ENCODE measurements around the gene RFTN1. TPM values are rescaled to one million over a fixed set of nuclear protein-coding genes. Genes with fewer than 3 reads are reported as not detected.

RFTN1 gene
- total RNA-seq, 2 experiments from 2014 or later = 74.9 to 75.1 TPM

DNA sequence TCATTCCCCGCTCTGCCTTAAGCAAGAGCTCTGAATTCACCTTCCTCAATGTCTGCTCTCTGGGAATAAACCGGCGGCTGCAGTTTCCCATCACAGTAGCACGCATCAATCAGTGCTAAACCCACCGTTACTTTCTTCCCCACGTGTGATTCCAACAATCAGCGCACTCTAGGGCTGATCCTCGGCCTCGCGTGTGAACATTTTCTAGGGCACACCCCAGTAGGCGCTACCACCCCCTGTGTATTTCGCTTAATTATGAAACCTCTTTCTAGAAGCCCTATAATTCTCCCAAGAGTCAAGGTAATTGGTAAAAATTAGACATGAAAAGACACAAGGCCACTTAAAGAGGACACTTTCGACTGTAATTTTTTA lies 87.5 kb downstream of the RFTN1 start:
- H3K27me3 Mint-ChIP-seq = no peaks in the 10 kb centered on the region
- H3K4me1 Mint-ChIP-seq = no peaks in the 10 kb centered on the region
- H3K9me3 Mint-ChIP-seq = no peaks in the 10 kb centered on the region
- H3K27ac Mint-ChIP-seq = no peak overlapping the region
- H3K36me3 Mint-ChIP-seq (ENCODE audit: low read depth) = peaks cover 42% of the 10 kb centered on the region
- ChIA-PET CTCF (no interaction called here), POLR2A (no interaction called here)
- no peak overlapping the region for H3K4me3 Mint-ChIP-seq
- no peak for DNase-seq

DNA sequence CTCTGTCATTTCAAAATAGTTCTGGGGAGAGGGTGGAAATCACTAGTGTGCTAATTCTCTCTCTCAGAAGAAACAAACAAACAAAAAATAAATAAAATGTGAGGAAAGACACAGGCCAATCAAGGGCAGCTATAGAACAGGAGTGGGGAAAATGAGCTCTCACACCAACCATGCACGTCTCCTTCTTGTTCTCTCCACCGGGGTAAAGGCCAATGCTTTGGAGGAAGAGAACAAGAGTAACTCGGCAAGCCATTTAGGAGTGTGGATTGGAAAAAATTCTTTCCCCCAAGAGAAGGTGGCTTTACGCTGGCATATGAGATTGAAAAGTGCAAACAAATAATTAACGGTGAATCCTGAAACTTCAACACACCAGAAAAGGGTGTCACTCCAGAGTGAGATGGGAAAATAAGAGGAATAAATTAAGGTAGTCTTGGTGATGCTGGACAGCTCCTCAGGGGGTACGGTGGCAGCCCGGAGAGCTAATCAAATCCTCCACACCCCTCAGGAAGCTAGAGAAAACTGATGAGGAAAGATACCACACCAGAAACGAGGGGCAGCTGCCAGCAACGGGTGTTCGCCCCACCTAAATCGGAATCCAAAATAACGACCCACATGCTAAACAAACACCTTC lies 88.0 kb downstream of the RFTN1 start:
- CTCF ChIA-PET = no interaction called here
- POLR2A ChIA-PET = no interaction called here
- no peaks in the 10 kb centered on the region for H3K27me3 Mint-ChIP-seq
- H3K27ac Mint-ChIP-seq = no peak overlapping the region
- DNase-seq = no peak
- no peaks in the 10 kb centered on the region for H3K4me1 Mint-ChIP-seq
- H3K36me3 Mint-ChIP-seq (ENCODE audit: low read depth) = peaks cover 37% of the 10 kb centered on the region
- H3K9me3 Mint-ChIP-seq = no peaks in the 10 kb centered on the region
- no peak overlapping the region for H3K4me3 Mint-ChIP-seq

DNA sequence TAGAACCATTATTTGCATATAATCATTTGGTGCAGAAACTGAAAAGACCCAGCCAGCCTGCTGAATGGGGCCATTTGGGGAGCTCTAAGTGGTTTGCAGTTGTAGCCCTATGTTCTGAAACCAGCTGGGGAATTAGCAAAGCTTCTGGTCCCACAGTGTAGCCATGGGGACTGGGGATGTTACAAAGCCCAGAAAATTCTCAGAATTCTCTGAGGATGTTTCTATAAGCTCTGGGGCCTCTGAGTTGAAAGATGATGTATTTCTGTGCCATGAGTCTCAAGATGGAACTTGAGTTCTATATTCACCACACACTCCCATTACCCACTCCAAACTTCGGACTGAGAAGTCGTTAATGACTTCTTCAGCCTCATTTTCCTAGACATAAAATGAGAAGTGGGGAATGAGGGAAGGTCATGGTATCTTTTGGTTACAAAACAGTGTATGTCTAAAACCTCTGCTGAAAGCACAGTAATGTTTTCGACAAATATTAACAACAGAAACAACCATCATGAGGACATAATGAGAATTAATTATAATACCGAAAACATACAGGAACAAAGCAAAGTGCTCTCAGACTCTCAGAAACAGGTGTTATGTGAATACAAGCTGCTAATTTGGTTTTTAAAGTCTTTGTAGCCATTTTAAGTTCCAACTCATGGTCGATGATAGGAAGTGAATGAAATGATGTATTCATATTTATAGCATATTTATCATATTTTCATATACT lies 89.4 kb downstream of the RFTN1 start:
- POLR2A ChIA-PET = interaction anchor here (0.6 kb wide), 1 partner anchor 9 kb away, joined by 3 read pairs; no protein-coding TSS in a partner anchor
- Mint-ChIP-seq H3K4me3 (no peak overlapping the region), H3K9me3 (no peaks in the 10 kb centered on the region), H3K27ac (no peak overlapping the region), H3K4me1 (no peaks in the 10 kb centered on the region), H3K27me3 (no peaks in the 10 kb centered on the region), H3K36me3 (ENCODE audit: low read depth) (peaks cover 27% of the 10 kb centered on the region)
- DNase-seq = no peak
- CTCF ChIA-PET = no interaction called here

DNA sequence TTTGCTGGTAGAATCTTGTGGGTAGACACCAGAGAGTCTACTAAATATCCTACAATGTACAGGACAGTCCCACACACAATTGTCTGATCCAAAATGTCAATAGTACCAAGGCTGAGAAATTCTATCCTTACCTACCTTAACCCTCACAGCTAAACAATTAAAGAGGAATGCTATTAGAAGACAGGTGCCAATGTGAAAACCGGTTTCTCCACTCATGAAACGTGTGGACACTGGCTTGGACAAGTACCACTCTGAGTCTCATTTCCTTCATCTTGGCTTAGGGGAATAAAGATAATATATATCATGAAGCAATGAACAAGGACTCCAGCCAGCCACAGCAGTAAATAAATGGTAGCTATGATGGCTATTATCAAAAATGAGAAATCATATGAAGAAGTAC lies 90.2 kb downstream of the RFTN1 start:
- H3K4me3 Mint-ChIP-seq = no peak overlapping the region

DNA sequence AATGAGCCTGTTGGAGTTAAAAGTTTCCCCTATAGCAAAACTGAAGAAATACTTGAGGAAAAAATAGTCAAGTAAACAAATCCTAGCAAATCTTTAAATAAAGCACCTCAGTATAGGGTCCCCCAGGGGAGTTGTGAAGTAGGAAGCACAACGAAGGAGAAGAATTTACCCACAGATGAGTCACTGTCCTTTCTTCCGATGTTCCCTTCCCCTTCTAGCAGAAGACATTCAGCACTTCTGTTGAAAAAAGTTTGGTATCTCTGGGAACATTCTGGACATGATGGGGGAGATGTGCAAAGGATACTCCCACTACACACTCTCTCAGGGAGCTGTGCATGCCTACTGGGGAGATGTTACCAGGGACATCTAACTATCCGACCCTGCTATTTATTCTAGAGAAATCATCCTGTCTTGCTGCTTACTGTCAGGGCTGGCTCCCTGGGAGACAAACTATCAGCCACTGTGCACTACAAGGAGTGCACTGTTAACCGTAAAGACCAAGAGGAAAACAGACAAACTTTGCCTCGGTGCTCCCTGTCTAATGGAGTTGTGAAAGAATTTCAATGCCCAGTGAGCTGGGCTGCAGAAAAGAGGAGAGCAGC lies 93.8 kb downstream of the RFTN1 start:
- Mint-ChIP-seq H3K27me3 (no peaks in the 10 kb centered on the region), H3K4me3 (no peak overlapping the region), H3K27ac (no peak overlapping the region), H3K9me3 (no peaks in the 10 kb centered on the region), H3K4me1 (peaks cover 6% of the 10 kb centered on the region), H3K36me3 (ENCODE audit: low read depth) (peaks cover 8% of the 10 kb centered on the region)
- CTCF ChIA-PET = no interaction called here
- POLR2A ChIA-PET = no interaction called here
- no peak for DNase-seq

More for the DNA sequence above, 90.2 kb downstream of the RFTN1 start:
- no peaks in the 10 kb centered on the region for H3K9me3 Mint-ChIP-seq
- peaks cover 20% of the 10 kb centered on the region for H3K36me3 Mint-ChIP-seq (ENCODE audit: low read depth)
- no peak overlapping the region for H3K27ac Mint-ChIP-seq
- ChIA-PET POLR2A (no interaction called here), CTCF (no interaction called here)
- no peak for DNase-seq
- H3K4me1 Mint-ChIP-seq = no peaks in the 10 kb centered on the region
- H3K27me3 Mint-ChIP-seq = no peaks in the 10 kb centered on the region

DNA sequence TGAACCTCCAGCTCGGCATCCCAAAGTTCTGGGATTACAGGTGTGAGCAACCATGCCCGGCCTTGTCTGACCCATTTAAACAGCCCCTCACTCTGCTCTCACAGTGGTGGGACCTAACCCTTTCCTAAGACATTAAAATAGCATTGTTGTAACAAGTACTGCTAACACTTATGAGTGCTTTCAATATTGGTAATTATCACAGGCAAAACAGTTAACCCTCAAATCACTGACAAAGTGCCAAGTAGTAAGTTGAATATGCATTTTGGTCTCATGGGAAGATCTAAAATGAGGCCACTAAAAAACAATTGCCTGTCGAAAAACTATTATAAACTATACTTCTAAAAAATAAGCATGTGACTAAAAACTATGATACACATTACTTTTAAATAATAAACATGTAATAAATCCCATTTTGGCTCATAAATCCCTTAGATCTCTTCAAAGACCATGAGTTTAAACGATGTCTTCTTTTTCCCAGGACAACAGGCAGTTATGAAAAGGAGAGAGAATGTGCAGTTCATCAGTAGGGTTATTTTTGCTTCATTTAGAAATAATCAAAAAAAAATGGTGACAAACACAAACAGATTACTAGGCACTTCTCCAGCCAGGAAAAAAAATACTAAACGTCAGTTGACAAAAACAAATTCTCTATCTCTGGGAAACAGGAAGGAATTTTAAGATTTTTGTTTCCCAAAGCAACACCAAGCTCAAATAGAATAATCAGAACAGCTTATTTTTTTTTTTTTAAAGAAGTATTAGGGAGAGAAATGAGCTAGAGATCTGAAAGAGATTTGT lies 95.4 kb downstream of the RFTN1 start:
- no peak overlapping the region for H3K27ac Mint-ChIP-seq
- H3K36me3 Mint-ChIP-seq (ENCODE audit: low read depth) = peaks cover 9% of the 10 kb centered on the region
- no peaks in the 10 kb centered on the region for H3K9me3 Mint-ChIP-seq
- H3K4me1 Mint-ChIP-seq = peaks cover 9% of the 10 kb centered on the region
- POLR2A ChIA-PET = interaction anchor here (0.6 kb wide), 1 partner anchor 278 kb away, joined by 3 read pairs; no protein-coding TSS in a partner anchor
- CTCF ChIA-PET = no interaction called here
- H3K4me3 Mint-ChIP-seq = no peak overlapping the region
- no peak for DNase-seq
- H3K27me3 Mint-ChIP-seq = no peaks in the 10 kb centered on the region

DNA sequence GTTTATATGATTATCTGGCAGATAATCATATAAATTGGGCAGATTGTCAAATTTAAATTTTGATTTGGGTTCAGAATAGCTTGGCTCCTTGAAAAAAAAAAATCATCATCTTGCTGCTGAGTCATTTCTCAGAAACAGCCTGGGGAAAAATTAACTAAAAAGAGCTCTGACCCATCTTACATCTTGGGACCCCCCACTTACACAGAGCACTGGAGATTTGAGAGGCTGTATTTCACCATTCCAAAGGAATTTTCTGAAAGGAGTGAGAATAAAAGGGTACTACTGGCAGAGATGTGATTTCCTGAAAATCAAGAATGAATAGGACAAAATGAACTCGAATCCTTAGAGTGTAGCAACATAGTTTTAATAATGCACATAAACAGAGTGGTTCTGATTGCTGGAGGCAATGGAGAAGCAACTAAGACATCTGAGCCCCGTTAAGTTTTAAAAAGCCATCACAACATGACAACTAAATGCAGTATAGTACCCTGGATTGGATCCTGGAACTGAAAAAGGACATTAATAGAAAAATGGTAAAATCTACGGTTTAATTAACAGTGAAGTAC lies 97.5 kb downstream of the RFTN1 start:
- no peaks in the 10 kb centered on the region for H3K27me3 Mint-ChIP-seq
- ChIA-PET POLR2A (no interaction called here), CTCF (no interaction called here)
- no peak overlapping the region for H3K4me3 Mint-ChIP-seq
- no peak for DNase-seq
- no peaks in the 10 kb centered on the region for H3K9me3 Mint-ChIP-seq
- no peak overlapping the region for H3K27ac Mint-ChIP-seq
- peaks cover 9% of the 10 kb centered on the region for H3K4me1 Mint-ChIP-seq
- peaks cover 9% of the 10 kb centered on the region for H3K36me3 Mint-ChIP-seq (ENCODE audit: low read depth)

DNA sequence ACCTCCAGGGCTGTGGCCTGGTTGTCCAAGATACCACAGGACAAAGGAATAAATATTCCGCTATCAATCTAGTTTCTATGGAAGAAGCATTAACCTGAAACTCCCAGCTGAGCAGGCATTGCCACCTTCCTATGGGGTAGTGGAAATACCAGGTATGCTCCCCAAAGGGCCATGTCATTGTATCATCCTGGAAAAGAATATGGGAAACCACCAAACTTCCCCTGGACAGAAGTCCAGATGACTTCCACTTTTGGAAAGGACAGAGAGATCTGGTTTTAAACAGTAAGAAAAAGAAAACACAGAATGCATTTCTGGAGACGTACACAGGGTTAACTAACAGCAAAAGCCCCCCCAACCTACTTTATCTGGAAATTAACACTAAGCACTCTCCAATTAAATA lies 100.2 kb downstream of the RFTN1 start:
- CTCF ChIA-PET = no interaction called here
- POLR2A ChIA-PET = no interaction called here
- Mint-ChIP-seq H3K27ac (no peak overlapping the region), H3K4me3 (no peak overlapping the region), H3K4me1 (peaks cover 9% of the 10 kb centered on the region), H3K27me3 (no peaks in the 10 kb centered on the region), H3K9me3 (no peaks in the 10 kb centered on the region), H3K36me3 (ENCODE audit: low read depth) (peaks cover 9% of the 10 kb centered on the region)
- DNase-seq = no peak

DNA sequence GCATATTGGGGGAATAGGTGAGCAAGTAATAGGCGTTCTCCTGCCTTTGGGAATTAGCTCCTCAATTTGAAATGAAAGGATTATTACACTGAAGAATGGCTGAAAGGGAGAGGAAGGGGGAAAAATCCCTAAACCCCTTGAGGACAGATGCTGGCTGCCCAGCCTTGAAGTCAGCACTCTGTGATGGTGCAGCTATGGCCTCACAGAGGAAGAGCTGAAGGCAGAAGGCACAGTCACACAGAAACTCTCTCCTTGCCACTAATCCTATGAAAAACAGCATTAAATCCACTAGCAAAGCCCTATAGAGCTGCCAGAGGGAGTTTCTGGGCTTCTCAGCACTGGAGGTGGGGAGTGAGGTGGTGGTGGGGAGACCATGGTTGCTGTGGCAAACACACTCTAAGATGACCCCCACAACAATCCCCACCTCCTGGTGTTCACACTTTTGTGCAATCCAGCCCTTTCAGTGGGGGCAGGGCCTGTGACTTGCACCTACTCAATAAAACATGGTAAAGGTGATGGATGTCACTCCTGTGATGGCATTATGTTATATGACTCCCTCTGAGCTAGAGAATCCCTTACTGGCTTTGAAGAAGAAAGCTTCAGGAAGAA lies 101.2 kb downstream of the RFTN1 start:
- peaks cover 9% of the 10 kb centered on the region for H3K4me1 Mint-ChIP-seq
- H3K27ac Mint-ChIP-seq = no peak overlapping the region
- CTCF ChIA-PET = interaction anchor here (1.3 kb wide), 1 partner anchor 14 kb away, joined by 3 read pairs; no protein-coding TSS in a partner anchor
- no peaks in the 10 kb centered on the region for H3K27me3 Mint-ChIP-seq
- no peaks in the 10 kb centered on the region for H3K9me3 Mint-ChIP-seq
- DNase-seq = no peak
- H3K36me3 Mint-ChIP-seq (ENCODE audit: low read depth) = peaks cover 13% of the 10 kb centered on the region
- no peak overlapping the region for H3K4me3 Mint-ChIP-seq
- POLR2A ChIA-PET = no interaction called here

DNA sequence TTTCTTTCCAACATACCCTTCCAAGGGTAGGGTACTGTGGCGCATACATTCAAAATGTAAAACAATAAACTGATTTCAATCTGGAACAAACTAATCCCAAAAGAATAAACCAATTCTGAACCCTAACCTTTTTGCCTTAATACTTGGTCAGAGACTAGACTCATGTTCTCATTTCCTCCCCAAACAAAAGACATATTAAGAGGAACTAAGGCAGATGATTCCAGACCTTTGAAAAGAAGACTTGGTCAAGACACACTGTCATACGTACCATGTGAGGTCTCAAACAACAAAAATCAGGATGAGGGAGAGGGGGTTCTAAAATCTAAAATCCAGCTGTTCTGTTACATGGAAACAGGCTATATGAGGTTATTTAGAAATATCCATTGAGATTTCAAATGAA lies 102.1 kb downstream of the RFTN1 start:
- H3K27ac Mint-ChIP-seq = no peak overlapping the region
- H3K27me3 Mint-ChIP-seq = no peaks in the 10 kb centered on the region
- peaks cover 12% of the 10 kb centered on the region for H3K4me1 Mint-ChIP-seq
- peaks cover 10% of the 10 kb centered on the region for H3K36me3 Mint-ChIP-seq (ENCODE audit: low read depth)
- no peaks in the 10 kb centered on the region for H3K9me3 Mint-ChIP-seq
- ChIA-PET POLR2A (no interaction called here), CTCF (interaction anchor here (1.3 kb wide), 1 partner anchor 13 kb away, joined by 3 read pairs; no protein-coding TSS in a partner anchor)
- DNase-seq = no peak
- no peak overlapping the region for H3K4me3 Mint-ChIP-seq

DNA sequence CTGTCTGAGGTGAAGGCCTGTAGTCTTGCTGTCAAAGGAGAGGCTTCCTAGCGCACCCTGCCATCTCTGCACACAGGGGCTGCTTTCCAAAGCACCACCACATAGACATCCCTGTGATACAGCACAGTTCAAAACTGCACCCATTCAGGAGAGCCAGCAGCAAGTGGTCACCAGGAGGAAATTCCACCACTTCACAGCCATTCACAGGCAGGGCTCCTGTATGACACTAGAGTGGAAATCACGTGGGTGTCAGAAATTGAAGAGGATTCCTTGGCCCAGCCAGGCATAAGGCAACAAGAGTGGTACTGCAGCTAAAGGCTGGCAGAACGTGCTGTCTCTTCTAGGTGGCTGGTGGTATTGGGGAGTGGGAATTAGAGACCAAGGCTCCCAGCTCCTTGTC lies 102.8 kb downstream of the RFTN1 start:
- H3K4me1 Mint-ChIP-seq = peaks cover 12% of the 10 kb centered on the region
- H3K9me3 Mint-ChIP-seq = no peaks in the 10 kb centered on the region
- DNase-seq = no peak
- no peaks in the 10 kb centered on the region for H3K27me3 Mint-ChIP-seq
- H3K27ac Mint-ChIP-seq = no peak overlapping the region
- peaks cover 11% of the 10 kb centered on the region for H3K36me3 Mint-ChIP-seq (ENCODE audit: low read depth)
- POLR2A ChIA-PET = no interaction called here
- H3K4me3 Mint-ChIP-seq = no peak overlapping the region
- CTCF ChIA-PET = interaction anchor here (1.3 kb wide), 1 partner anchor 12 kb away, joined by 3 read pairs; no protein-coding TSS in a partner anchor

DNA sequence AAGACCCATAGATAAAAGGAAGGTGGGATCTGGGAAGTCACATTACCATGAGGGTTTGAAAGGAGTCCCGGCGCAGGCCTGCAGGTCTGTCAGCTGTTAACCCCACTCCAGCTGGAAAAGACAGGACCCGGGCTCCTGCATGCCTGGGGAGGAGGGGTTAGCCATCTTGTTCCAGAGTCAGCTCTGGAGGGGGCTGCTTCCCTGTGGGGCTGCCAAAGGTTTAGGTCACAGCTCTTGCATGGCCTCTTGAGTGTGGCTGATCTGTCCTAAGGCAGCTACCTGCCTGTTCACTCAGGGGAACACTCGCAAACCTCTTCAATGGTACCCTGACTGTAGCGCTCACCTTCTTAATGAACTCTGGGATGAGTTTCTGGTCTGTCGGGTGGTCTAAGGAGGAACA lies 104.5 kb downstream of the RFTN1 start:
- ChIA-PET CTCF (no interaction called here), POLR2A (no interaction called here)
- peaks cover 4% of the 10 kb centered on the region for H3K4me1 Mint-ChIP-seq
- H3K36me3 Mint-ChIP-seq (ENCODE audit: low read depth) = peaks cover 12% of the 10 kb centered on the region
- no peaks in the 10 kb centered on the region for H3K27me3 Mint-ChIP-seq
- H3K4me3 Mint-ChIP-seq = no peak overlapping the region
- no peak for DNase-seq
- H3K27ac Mint-ChIP-seq = no peak overlapping the region
- no peaks in the 10 kb centered on the region for H3K9me3 Mint-ChIP-seq

DNA sequence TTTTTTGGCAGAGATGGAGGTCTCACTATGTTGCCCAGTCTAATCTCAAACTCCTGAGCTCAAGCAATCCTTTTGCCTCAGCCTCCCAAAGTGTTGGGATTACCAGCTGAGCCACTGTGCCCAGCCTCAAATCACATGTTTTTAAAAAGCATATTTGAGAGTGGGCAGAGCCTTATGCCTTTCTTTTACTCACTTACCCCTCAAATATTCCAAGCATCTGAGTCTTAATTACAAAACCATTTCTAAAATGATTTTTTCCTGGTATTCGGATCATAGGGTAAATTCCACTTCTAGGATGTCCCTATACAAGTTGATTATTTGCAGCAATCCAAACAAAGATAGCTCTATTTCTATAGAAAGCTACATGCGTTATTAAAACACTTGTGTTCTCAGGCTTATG lies 106.1 kb downstream of the RFTN1 start:
- ChIA-PET POLR2A (no interaction called here), CTCF (no interaction called here)
- Mint-ChIP-seq H3K27ac (no peak overlapping the region), H3K27me3 (no peaks in the 10 kb centered on the region), H3K4me1 (peaks cover 4% of the 10 kb centered on the region), H3K9me3 (no peaks in the 10 kb centered on the region), H3K4me3 (no peak overlapping the region), H3K36me3 (ENCODE audit: low read depth) (peaks cover 19% of the 10 kb centered on the region)
- DNase-seq = no peak

All from activated CD4-positive, alpha-beta memory T cell treated with anti-CD3 and anti-CD28 coated beads, Interleukin-2, amount 10 ng/mL, durations not matched to agents 7 days and 5 days (primary cell).